Activated CD8-positive, alpha-beta T cell treated with anti-CD3 and anti-CD28 coated beads for 36 hours (primary cell): ENCODE data around the gene FOXO6. TPM values are rescaled to one million over a fixed set of nuclear protein-coding genes. Genes with fewer than 3 reads are reported as not detected.

ENCODE experiments used
- ATAC-seq: fragments of 200-7000 bp; cut with Tn5 transposase; one replicate; pipeline ENCODE4 v1.10.0; 2021; ENCODE audit warnings: mild to moderate bottlenecking, moderate library complexity
- CTCF ChIA-PET: fragments of 350-600 bp; sonication (Branson Sonifier 250); formaldehyde crosslinking; loops from one replicate; lab custom pipeline; 2021; ENCODE audit warnings: antibody characterized with exemption; lab: Charles Lee
- POLR2A ChIA-PET: fragments of 350-600 bp; sonication (Branson Sonifier 250); formaldehyde crosslinking; loops from one replicate; lab custom pipeline; 2021; ENCODE audit warnings: antibody characterized with exemption; lab: Charles Lee
- DNase-seq: peaks from one replicate; pipeline ENCODE4 v3.0.0-alpha.2; 2020
- H3K27ac Mint-ChIP-seq: one replicate; pipeline ENCODE4 v1.8.0; 2021; ENCODE audit warnings: mild to moderate bottlenecking, mixed read lengths
- H3K27me3 Mint-ChIP-seq: one replicate; pipeline ENCODE4 v1.8.0; 2021; ENCODE audit warnings: mixed read lengths
- H3K36me3 Mint-ChIP-seq: one replicate; pipeline ENCODE4 v1.8.0; 2021; ENCODE audit warnings: low read depth, mixed read lengths
- H3K4me1 Mint-ChIP-seq: one replicate; pipeline ENCODE4 v1.8.0; 2021; ENCODE audit warnings: low read depth, mixed read lengths
- H3K4me3 Mint-ChIP-seq: one replicate; pipeline ENCODE4 v1.8.0; 2021; ENCODE audit warnings: mild to moderate bottlenecking, moderate library complexity, mixed read lengths
- H3K9me3 Mint-ChIP-seq: one replicate; pipeline ENCODE4 v1.8.0; 2021; ENCODE audit warnings: mixed read lengths
- intact Hi-C: fragments of 100-400 bp; cut with micrococcal nuclease; formaldehyde crosslinking; loops from one replicate; pipeline ENCODE4 v1.10.0; 2022
- total RNA-seq, 2 experiments: library from RNA; stranded (reverse); gene quantifications; one replicate each; pipeline ENCODE4 v1.2.3, GENCODE V29; 2021
- TF ChIP-seq, protein P1 (sequence below): fragments of 200-600 bp; IDR thresholded peaks from one replicate; pipeline ENCODE4 v1.8.0; 2022; ENCODE audit warnings: antibody characterized with exemption, mild to moderate bottlenecking

Gene FOXO6
- total RNA-seq, 2 experiments from 2014 or later = 0.49 to 0.68 TPM

DNA sequence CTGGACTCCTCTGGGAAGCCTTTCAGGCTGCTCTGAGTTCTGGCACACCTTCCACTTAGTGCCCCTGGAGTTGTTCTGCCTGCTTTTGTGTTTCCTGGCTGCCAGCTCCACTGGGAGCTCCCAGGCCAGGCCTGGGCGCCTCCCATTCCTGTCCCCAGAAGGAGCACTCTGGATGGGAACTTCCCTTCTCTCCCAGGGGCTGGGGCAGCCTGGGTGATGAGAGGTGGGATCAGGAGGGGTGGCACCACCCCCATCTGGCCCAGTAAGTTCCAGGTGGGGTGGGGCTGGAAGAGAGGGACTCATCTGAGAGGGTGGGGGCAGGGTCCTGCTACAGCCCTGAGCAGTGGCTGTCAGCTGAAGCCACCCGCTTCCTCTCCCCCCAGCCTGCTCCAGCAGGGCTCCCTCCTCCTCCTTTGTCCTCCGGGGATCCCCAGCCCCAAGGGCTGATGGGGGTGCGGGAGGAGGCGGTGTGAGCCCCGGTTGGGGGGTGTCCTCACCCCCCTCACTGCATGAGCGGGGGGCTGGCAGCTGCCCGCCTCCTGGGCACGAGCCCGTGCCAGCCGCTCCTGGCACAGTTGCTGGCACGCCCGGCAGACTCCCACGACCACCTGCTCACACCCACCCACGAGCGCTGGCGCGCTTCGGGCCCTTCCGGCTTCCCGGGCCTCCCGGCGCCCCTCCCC is 4.7 kb downstream of the FOXO6 start:
- Mint-ChIP-seq H3K27ac (no peak overlapping the region), H3K36me3 (no peaks in the 10 kb centered on the region), H3K27me3 (peaks cover 45% of the 10 kb centered on the region), H3K4me3 (peak overlapping the region; percentile 55), H3K4me1 (peaks cover 12% of the 10 kb centered on the region), H3K9me3 (no peaks in the 10 kb centered on the region)
- POLR2A ChIA-PET = no interaction called here
- TF ChIP-seq, protein P1, sequence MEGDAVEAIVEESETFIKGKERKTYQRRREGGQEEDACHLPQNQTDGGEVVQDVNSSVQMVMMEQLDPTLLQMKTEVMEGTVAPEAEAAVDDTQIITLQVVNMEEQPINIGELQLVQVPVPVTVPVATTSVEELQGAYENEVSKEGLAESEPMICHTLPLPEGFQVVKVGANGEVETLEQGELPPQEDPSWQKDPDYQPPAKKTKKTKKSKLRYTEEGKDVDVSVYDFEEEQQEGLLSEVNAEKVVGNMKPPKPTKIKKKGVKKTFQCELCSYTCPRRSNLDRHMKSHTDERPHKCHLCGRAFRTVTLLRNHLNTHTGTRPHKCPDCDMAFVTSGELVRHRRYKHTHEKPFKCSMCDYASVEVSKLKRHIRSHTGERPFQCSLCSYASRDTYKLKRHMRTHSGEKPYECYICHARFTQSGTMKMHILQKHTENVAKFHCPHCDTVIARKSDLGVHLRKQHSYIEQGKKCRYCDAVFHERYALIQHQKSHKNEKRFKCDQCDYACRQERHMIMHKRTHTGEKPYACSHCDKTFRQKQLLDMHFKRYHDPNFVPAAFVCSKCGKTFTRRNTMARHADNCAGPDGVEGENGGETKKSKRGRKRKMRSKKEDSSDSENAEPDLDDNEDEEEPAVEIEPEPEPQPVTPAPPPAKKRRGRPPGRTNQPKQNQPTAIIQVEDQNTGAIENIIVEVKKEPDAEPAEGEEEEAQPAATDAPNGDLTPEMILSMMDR = no peak
- peak; percentile 25 for ATAC-seq
- peak; percentile 57 for DNase-seq
- intact Hi-C loops = no loop called here
- CTCF ChIA-PET = no interaction called here

DNA sequence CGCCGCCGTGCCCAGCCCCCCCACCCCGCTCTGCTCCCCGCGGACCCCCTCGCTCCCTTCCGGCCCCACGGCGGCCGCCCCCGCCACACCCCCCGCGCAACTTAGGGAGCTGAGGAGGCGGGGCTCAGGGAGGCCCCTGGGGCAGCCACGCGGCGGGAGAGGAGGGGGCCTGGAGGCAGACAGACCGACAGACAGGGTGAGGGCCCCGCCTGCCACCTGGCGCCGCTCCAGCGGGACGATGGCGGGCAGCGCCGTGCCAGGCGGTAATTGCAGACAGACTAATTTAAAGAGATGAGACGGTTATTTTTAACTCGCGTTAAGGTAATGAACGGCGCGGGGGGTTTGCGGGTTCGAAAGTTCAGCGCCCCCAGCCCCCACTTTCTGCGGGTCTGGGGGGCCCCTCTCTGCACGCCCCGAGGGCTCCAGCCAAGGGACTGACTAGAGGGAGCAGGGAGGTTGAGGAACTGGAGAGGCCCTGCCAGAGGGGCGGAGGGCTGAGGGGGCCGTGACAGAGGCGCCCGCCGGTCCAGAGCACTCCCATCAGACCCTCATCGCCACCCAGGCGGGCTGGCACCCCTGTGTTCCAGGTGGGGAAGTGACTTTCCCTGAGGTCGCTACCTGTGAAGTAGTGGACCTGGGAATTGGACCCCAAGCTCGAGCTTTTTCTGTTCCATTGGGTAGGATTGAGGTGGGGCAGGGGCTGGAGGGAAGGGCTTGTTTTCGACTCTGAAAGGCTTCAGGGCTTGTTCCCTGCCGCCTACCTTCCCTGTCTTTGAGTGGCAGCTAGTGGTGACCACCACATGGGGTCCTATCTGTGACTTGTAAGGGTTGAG is 5.4 kb downstream of the FOXO6 start:
- H3K4me1 Mint-ChIP-seq = peaks cover 12% of the 10 kb centered on the region
- ATAC-seq = peak; percentile 31
- CTCF ChIA-PET = interaction anchor here (1.1 to 1.8 kb wide), 3 partner anchors 23 to 83 kb away, joined by 3 to 4 read pairs (median 3); no protein-coding TSS in a partner anchor
- H3K27me3 Mint-ChIP-seq = peaks cover 45% of the 10 kb centered on the region
- peak overlapping the region; percentile 52 for H3K4me3 Mint-ChIP-seq
- no peaks in the 10 kb centered on the region for H3K9me3 Mint-ChIP-seq
- H3K27ac Mint-ChIP-seq = no peak overlapping the region
- DNase-seq = peak; percentile 43
- POLR2A ChIA-PET = no interaction called here
- TF ChIP-seq, protein P1 = no peak
- intact Hi-C loops = no loop called here
- no peaks in the 10 kb centered on the region for H3K36me3 Mint-ChIP-seq

DNA sequence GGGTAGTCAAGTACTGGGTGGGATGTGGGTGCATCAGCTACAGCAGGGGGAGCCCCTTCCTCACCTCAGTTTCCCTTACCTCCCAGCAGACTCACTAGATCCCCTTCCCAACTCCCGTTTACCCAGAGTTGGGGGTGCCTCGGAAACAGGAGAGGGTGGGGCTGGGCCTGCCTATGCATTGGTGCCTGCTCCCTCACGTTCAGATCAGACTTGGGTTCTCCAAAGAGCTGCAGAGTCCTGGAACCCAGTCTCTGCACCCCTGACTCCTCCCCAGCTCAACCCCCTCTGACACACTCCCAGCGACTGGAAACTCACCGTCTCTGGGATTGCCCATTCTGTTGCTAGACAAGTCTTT is 6.0 kb downstream of the FOXO6 start:
- Mint-ChIP-seq H3K27me3 (peaks cover 47% of the 10 kb centered on the region), H3K4me3 (no peak overlapping the region), H3K9me3 (no peaks in the 10 kb centered on the region), H3K27ac (no peak overlapping the region), H3K4me1 (peaks cover 12% of the 10 kb centered on the region), H3K36me3 (no peaks in the 10 kb centered on the region)
- intact Hi-C loops = no loop called here
- TF ChIP-seq, protein P1 = no peak
- ATAC-seq = no peak
- CTCF ChIA-PET = interaction anchor here (1.1 to 1.8 kb wide), 3 partner anchors 23 to 84 kb away, joined by 3 to 4 read pairs (median 3); no protein-coding TSS in a partner anchor
- no peak for DNase-seq
- POLR2A ChIA-PET = no interaction called here

- peaks cover 12% of the 10 kb centered on the region for H3K4me1 Mint-ChIP-seq
- no peaks in the 10 kb centered on the region for H3K9me3 Mint-ChIP-seq
- TF ChIP-seq, protein P1 = no peak
- ATAC-seq = no peak
- no peak overlapping the region for H3K27ac Mint-ChIP-seq
- no peaks in the 10 kb centered on the region for H3K36me3 Mint-ChIP-seq
- CTCF ChIA-PET = no interaction called here
- intact Hi-C loops = no loop called here
- H3K27me3 Mint-ChIP-seq = peaks cover 39% of the 10 kb centered on the region
- no peak overlapping the region for H3K4me3 Mint-ChIP-seq
- POLR2A ChIA-PET = no interaction called here
- DNase-seq = no peak
These were observed 7.1 kb downstream of the FOXO6 start for GRCh38 chr1:41368366-41368765.

DNA sequence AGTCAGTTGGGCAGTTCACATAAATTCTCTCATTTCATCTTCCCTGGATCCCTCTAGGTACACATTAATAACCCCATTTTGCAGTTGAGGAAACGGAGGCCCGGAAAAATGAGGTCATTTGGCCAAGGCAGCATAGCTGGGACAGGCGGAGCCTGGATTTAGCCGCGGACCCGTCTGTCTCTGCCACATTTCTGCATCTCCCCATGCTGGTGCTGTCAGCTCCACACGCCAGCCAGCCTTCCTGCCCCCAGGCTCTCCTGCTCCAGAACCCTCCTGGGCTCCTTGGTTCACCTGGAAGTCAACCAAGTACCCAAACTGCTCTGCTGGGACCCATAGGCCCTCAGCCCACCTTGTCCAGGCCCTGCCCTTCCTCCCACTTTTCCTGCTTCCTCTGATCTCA is 7.6 kb downstream of the FOXO6 start:
- Mint-ChIP-seq H3K4me3 (no peak overlapping the region), H3K9me3 (no peaks in the 10 kb centered on the region), H3K27me3 (peaks cover 35% of the 10 kb centered on the region), H3K4me1 (peaks cover 12% of the 10 kb centered on the region), H3K27ac (no peak overlapping the region), H3K36me3 (no peaks in the 10 kb centered on the region)
- intact Hi-C loops = no loop called here
- ATAC-seq = no peak
- TF ChIP-seq, protein P1 = no peak
- ChIA-PET POLR2A (no interaction called here), CTCF (no interaction called here)
- DNase-seq = no peak
